ENCODE measurements around the gene ROR1.

Gene ROR1

GRCh38 chr1:63987014-63987627 is 213.3 kb downstream of the ROR1 start:
- no peak for DNase-seq
- no peak for TF ChIP-seq GATA1 (IDR thresholded peaks at IDR 0.05; ENCODE audit: low read depth, low read length)
- no peak for TF ChIP-seq POLR2A (IDR thresholded peaks at IDR 0.05; ENCODE audit: low read length)

- no peak for TF ChIP-seq GATA1 (IDR thresholded peaks at IDR 0.05; ENCODE audit: low read depth, low read length)
- no peak for TF ChIP-seq POLR2A (IDR thresholded peaks at IDR 0.05; ENCODE audit: low read length)
- no peak for DNase-seq
These were observed 213.8 kb downstream of the ROR1 start for GRCh38 chr1:63987628-63988024.

DNA sequence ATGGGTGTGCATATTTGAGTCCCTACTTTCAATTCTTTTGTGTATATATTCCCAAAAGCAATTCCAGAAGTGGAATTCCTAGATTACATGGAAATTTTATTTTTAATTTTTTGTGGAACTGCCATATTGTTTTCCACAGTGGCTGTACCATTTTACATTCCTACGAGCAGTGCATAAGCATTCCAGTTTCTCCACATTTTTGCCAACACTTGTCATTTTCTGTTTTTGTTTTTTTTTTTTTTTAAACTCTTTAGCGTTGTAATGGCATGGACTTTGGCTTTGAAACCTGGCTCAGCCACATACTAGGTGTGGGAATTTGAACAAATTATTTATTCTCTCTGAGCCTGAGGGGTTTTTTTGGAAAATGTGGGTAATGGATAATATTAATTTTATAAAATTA is 215.1 kb downstream of the ROR1 start:
- TF ChIP-seq POLR2A (IDR thresholded peaks at IDR 0.05; ENCODE audit: low read length) = no peak
- no peak for TF ChIP-seq GATA1 (IDR thresholded peaks at IDR 0.05; ENCODE audit: low read depth, low read length)
- DNase-seq = no peak

DNA sequence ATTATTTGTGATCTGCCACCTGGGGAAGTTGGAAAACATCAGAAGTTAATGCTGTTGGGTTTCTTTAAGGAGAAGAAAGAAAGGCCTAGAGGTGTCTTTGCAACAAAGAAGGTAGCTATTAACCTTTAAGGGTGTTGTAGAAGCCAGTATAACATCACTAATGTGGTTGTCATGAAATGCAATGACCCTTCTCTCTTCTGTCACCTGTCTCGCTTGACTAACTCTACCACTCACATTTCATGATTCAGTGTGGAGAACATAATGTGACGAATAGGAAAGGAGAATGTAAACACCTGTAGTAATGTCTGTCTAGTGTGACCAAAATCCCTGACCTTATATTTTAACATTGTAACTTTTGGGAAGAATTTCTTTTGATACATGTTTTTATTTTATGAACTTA is 217.9 kb downstream of the ROR1 start:
- TF ChIP-seq POLR2A (IDR thresholded peaks at IDR 0.05; ENCODE audit: low read length) (no peak), GATA1 (IDR thresholded peaks at IDR 0.05; ENCODE audit: low read depth, low read length) (no peak)
- DNase-seq = no peak

DNA sequence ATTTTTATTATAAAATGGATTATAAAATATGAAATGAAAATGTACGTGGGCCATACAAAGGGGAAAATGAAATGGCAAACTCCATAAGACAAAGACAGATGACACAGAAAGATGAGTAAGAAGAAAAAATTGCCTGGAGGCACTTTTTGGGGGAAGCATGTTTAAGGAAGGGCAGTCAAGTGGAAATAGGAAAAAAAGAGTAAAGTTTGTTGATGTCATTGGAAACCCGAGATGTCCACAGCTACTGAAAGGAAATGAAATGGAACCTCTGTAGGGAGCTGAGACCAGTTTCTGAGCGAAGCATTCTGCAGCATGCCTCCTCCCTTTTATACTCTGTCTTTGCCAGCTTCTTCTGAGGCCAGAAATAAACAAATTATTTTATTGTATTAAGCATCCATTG is 226.2 kb downstream of the ROR1 start:
- TF ChIP-seq GATA1 (IDR thresholded peaks at IDR 0.05; ENCODE audit: low read depth, low read length) = no peak
- TF ChIP-seq POLR2A (IDR thresholded peaks at IDR 0.05; ENCODE audit: low read length) = no peak
- no peak for DNase-seq

DNA sequence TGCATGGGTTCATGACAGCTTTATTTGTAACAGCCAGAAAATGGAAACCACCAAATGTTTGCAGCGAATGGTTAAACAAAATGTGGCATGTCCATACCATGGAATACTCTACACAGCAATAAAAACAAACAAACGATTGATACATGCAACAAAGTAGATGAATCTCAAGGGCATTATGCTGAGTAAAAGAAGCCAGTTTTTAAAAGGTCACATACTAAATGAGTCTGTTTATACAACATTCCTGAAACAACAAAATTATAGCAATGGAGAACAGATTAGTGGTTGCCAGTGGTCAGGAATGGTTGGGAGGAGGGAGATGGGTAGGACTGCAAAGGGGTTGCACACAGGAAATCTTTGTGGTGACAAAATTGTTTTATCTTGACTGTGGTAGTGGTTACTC is 227.2 kb downstream of the ROR1 start:
- TF ChIP-seq GATA1 (IDR thresholded peaks at IDR 0.05; ENCODE audit: low read depth, low read length) = no peak
- no peak for TF ChIP-seq POLR2A (IDR thresholded peaks at IDR 0.05; ENCODE audit: low read length)
- no peak for DNase-seq

- TF ChIP-seq POLR2A (IDR thresholded peaks at IDR 0.05; ENCODE audit: low read length) (no peak), GATA1 (IDR thresholded peaks at IDR 0.05; ENCODE audit: low read depth, low read length) (no peak)
- DNase-seq = no peak
These were observed 230.7 kb downstream of the ROR1 start for GRCh38 chr1:64004451-64005025.

DNA sequence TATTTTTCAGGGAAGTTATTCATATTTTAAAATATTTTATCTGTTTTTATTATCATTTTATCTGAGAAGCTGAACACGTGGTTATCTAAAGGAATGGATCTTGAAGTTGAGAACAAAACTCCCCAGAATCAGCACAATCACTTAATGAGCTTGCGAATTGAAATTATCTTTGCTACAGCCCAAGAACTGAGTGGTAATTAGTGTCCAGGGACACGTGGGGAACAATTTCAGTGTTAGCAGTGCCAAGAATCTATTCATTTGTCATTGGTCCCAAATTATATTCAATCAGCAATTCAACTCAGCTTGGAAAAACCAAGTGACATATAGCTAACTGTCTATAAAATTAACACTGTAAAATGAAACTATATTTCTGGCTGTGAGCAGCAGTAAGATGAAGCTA is 232.0 kb downstream of the ROR1 start:
- TF ChIP-seq POLR2A (IDR thresholded peaks at IDR 0.05; ENCODE audit: low read length) = no peak
- TF ChIP-seq GATA1 (IDR thresholded peaks at IDR 0.05; ENCODE audit: low read depth, low read length) = no peak
- no peak for DNase-seq

DNA sequence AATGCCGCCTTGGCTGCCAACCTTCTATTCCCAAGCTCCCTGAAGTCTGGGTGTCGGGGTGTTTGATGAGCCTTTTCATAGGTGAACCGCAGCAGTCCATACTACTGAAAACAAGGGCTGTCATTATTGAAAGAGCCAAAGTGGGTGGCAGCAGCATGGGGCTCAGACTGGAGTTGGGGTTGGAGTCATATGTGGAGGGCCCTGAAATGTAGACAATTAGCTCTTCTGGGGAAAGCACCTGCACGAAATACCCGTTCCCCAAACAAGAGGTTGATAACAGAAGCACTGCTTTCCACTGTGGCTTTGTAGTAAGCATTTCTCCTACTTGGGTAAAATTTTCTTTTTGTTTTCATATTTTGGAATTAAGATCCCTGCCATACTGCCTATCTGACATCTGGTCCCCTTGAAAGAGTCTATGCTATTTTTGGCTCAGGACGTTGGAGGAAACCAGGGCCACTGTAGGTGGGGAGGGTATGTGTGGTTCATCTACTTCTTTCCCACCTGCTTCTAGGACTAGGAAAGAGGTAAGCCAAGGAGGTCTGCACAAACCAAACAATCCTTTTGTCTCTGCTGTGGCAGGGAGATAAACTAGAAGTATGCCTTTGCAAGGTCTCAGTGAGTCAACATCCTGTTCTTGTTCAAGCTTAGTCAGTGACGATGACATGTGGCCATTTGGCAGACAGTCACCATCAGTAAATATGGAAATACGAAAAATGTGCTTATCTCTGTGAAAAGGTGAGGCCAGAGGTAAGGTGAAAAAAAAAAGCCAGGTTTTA is 232.6 kb downstream of the ROR1 start:
- TF ChIP-seq POLR2A (IDR thresholded peaks at IDR 0.05; ENCODE audit: low read length) = no peak
- no peak for TF ChIP-seq GATA1 (IDR thresholded peaks at IDR 0.05; ENCODE audit: low read depth, low read length)
- DNase-seq = no peak

DNA sequence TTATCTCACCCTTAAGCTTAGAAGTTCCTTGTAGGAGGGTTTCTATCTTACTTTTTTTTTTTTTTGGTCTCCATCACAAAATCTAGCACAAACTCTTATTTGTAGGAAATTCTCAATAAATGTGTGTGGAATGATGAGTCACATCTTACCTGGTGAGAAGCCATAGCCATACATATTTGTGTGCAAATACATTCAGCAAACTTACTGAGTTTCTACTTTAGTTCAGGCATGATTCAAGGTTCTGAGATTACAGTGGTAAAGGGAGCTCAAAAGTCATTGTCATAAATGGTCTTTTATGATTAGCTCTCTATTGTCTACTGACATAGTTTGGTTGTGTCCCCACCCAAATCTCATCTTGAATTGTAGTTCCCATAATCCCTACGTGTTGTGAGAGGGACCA is 236.5 kb downstream of the ROR1 start:
- no peak for DNase-seq
- TF ChIP-seq POLR2A (IDR thresholded peaks at IDR 0.05; ENCODE audit: low read length) (no peak), GATA1 (IDR thresholded peaks at IDR 0.05; ENCODE audit: low read depth, low read length) (no peak)

GRCh38 chr1:64013395-64013794 is 239.6 kb downstream of the ROR1 start:
- DNase-seq = no peak
- TF ChIP-seq GATA1 (IDR thresholded peaks at IDR 0.05; ENCODE audit: low read depth, low read length) (no peak), POLR2A (IDR thresholded peaks at IDR 0.05; ENCODE audit: low read length) (no peak)

GRCh38 chr1:64019818-64020217 is 246.0 kb downstream of the ROR1 start:
- DNase-seq = peak in 1 of 2 experiments; percentile 2
- no peak for TF ChIP-seq GATA1 (IDR thresholded peaks at IDR 0.05; ENCODE audit: low read depth, low read length)
- TF ChIP-seq POLR2A (IDR thresholded peaks at IDR 0.05; ENCODE audit: low read length) = no peak

- TF ChIP-seq POLR2A (IDR thresholded peaks at IDR 0.05; ENCODE audit: low read length) = no peak
- TF ChIP-seq GATA1 (IDR thresholded peaks at IDR 0.05; ENCODE audit: low read depth, low read length) = no peak
- no peak for DNase-seq
These were observed 247.2 kb downstream of the ROR1 start for GRCh38 chr1:64021066-64021465.

GRCh38 chr1:64025051-64025450 is 251.2 kb downstream of the ROR1 start:
- no peak for DNase-seq
- TF ChIP-seq POLR2A (IDR thresholded peaks at IDR 0.05; ENCODE audit: low read length) = no peak
- TF ChIP-seq GATA1 (IDR thresholded peaks at IDR 0.05; ENCODE audit: low read depth, low read length) = no peak

DNA sequence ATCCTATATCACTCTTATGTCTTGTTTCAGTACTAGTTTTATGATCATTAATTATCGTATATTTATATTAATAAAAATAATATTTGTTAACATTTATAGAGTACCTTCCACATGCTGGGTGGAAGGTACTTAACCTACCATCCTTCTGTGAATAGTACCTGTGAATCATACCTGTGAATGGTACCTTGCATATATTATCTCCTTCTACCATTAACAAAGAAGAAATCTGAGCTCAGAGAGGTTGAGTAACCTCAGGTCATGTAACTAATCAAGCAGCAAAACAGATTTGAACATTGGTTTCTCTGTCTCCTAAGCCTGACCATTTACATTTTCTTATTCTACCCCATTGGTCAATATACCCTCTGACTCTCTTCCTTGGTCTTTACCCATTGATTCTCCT is 255.2 kb downstream of the ROR1 start:
- no peak for DNase-seq
- no peak for TF ChIP-seq POLR2A (IDR thresholded peaks at IDR 0.05; ENCODE audit: low read length)
